Right lobe of liver (tissue), 6 donors: ENCODE results near the gene RGS16. TPM values are rescaled to one million over a fixed set of nuclear protein-coding genes. Genes with fewer than 3 reads are reported as not detected.

Experiments
- ATAC-seq, 4 donors: fragments of 200-7000 bp; cut with Tn5 transposase; one replicate each; pipeline ENCODE4 v1.9.1; 2020; ENCODE audit warnings: mild to moderate bottlenecking in 4 of 4, moderate library complexity in 4 of 4
- DNase-seq, 3 donors: peaks; one replicate each; pipeline ENCODE4 v3.0.0-alpha.2; 2020
- H3K27ac ChIP-seq, 3 donors: fragments of 200-600 bp; one replicate each; pipeline ENCODE4 v1.8.0; 2022
- H3K27me3 ChIP-seq, 2 donors: fragments of 200-600 bp; one replicate each; pipeline ENCODE4 v1.8.0; 2022
- H3K36me3 ChIP-seq, 4 donors: fragments of 200-600 bp; sonication (generic) in 1 of 4; one replicate each; pipeline versions ENCODE4 v1.5.1 to v1.8.0; 2017 to 2022; ENCODE audit warnings: control low read depth in 1 of 4
- H3K4me1 ChIP-seq, 4 donors: fragments of 200-600 bp; sonication (generic) in 1 of 4; one replicate each; pipeline versions ENCODE4 v1.5.1 to v1.8.0; 2017 to 2022; ENCODE audit warnings: control low read depth in 1 of 4
- H3K4me3 ChIP-seq, 3 donors: fragments of 200-600 bp; one replicate each; pipeline ENCODE4 v1.8.0; 2022
- H3K9me3 ChIP-seq, 4 donors: fragments of 200-600 bp; sonication (generic) in 1 of 4; one replicate each; pipeline versions ENCODE4 v1.5.1 to v1.8.0; 2017 to 2022; ENCODE audit warnings: control low read depth in 1 of 4
- POLR2A ChIP-seq: fragments of 450-650 bp; IDR thresholded peaks from one replicate; pipeline ENCODE4 v1.6.1; 2017; ENCODE audit warnings: antibody characterized with exemption, mild to moderate bottlenecking
- WGBS: methylation state at CpG from one replicate; pipeline ENCODE4 v1.1.6; 2018; ENCODE audit warnings: low coverage, low lambda C conversion rate; ENCODE audit not compliant: insufficient coverage; ENCODE audit errors: missing lambda C conversion rate; 5-methylcytosine and 5-hydroxymethylcytosine counted together
- intact Hi-C, 2 donors: fragments of 100-400 bp; cut with DNase I; formaldehyde crosslinking; loops; one replicate each; pipeline versions ENCODE4 v1.11.2 to v1.14.1; 2022
- total RNA-seq, 6 experiments: library from RNA; depleted of rRNA in 2 of 6; stranded (reverse); fragments of >200 nt in 2 of 6; fragmentation: NEBNext Ultra II Directional in 3 of 6; extraction: Animal tissue kit (Norgen Biotek cat#: 25700) in 3 of 6; gene quantifications; one replicate each; pipeline versions ENCODE4 v1.1.0 to v1.2.4, GENCODE V29; 2016 to 2023
- TF ChIP-seq, protein P1 (sequence below), 4 donors: fragments of 200-600 bp in 3 of 4; fragments of 450-650 bp in 1 of 4; IDR thresholded peaks; one replicate each; pipeline versions ENCODE4 v1.5.1 to v1.8.0; 2016 to 2022; ENCODE audit warnings: antibody characterized with exemption in 4 of 4, mild to moderate bottlenecking in 2 of 4
- donor health status: DM: no; HTN: yes; CAD: no.
- donor health status: DM: no; HTN: no; CAD: no.
- donor health status: DM: no; HTN: no; CAD: no.
- donor health status: DM: no; HTN: yes; CAD: no.
- donor health status: DM: no; HTN: yes; CAD: no.

Gene RGS16
- total RNA-seq, 6 experiments from 2014 or later, result 0.15 to 3.4 (median 0.99) TPM

- intact Hi-C loops, result no loop called here
- TF ChIP-seq, protein P1, sequence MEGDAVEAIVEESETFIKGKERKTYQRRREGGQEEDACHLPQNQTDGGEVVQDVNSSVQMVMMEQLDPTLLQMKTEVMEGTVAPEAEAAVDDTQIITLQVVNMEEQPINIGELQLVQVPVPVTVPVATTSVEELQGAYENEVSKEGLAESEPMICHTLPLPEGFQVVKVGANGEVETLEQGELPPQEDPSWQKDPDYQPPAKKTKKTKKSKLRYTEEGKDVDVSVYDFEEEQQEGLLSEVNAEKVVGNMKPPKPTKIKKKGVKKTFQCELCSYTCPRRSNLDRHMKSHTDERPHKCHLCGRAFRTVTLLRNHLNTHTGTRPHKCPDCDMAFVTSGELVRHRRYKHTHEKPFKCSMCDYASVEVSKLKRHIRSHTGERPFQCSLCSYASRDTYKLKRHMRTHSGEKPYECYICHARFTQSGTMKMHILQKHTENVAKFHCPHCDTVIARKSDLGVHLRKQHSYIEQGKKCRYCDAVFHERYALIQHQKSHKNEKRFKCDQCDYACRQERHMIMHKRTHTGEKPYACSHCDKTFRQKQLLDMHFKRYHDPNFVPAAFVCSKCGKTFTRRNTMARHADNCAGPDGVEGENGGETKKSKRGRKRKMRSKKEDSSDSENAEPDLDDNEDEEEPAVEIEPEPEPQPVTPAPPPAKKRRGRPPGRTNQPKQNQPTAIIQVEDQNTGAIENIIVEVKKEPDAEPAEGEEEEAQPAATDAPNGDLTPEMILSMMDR (IDR thresholded peaks at IDR 0.05), result no peak
- TF ChIP-seq POLR2A, result no peak
- Histone ChIP-seq H3K4me1 (no peaks in the 10 kb centered on the region), H3K27me3 (no peaks in the 10 kb centered on the region), H3K27ac (no peak overlapping the region), H3K36me3 (no peaks in the 10 kb centered on the region), H3K9me3 (no peaks in the 10 kb centered on the region), H3K4me3 (no peak overlapping the region)
- DNase-seq, result no peak
- 94% methylated on average over 5 of the region's 5 CpGs for WGBS
- ATAC-seq, result no peak
Measured at GRCh38 chr1:182567629-182568028, 36.6 kb downstream of the RGS16 start.

DNA sequence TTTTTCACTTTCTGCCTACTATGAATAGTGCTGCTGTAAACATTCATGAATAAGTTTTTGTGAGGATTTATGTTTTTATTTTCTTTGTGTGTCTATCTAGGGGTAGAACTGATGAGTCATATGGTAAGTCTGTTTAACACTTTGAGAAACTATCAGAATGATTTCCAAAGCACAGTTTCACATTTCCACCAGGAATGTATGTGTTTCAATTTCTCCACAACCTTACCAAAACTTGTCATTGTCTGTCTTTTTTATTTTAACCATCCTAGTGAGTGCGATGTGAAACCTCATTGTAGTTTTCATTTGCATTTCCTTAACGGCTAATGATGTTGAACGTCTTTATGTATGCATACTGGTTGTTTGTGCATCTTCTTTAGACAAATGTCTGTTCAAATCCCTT, 38.7 kb downstream of the RGS16 start:
- DNase-seq (no peak), ATAC-seq (no peak)
- intact Hi-C loops, result no loop called here
- TF ChIP-seq, protein P1 (IDR thresholded peaks at IDR 0.05), result no peak
- Histone ChIP-seq H3K36me3 (no peaks in the 10 kb centered on the region), H3K4me3 (no peak overlapping the region), H3K4me1 (no peaks in the 10 kb centered on the region), H3K27me3 (no peaks in the 10 kb centered on the region), H3K9me3 (no peaks in the 10 kb centered on the region), H3K27ac (no peak overlapping the region)
- 58% methylated on average over 3 of the region's 3 CpGs for WGBS

- WGBS, result 70% methylated on average over 2 of the region's 2 CpGs
- TF ChIP-seq, protein P1 (IDR thresholded peaks at IDR 0.05), result no peak
- no peak for TF ChIP-seq POLR2A
- H3K4me3 ChIP-seq, result no peak overlapping the region
- intact Hi-C loops, result no loop called here
- H3K27ac ChIP-seq, result no peak overlapping the region
- no peaks in the 10 kb centered on the region for H3K9me3 ChIP-seq
- no peaks in the 10 kb centered on the region for H3K27me3 ChIP-seq
- DNase-seq (no peak), ATAC-seq (no peak)
- no peaks in the 10 kb centered on the region for H3K36me3 ChIP-seq
- H3K4me1 ChIP-seq, result no peaks in the 10 kb centered on the region
Measured at GRCh38 chr1:182564406-182565004, 39.7 kb downstream of the RGS16 start.

DNA sequence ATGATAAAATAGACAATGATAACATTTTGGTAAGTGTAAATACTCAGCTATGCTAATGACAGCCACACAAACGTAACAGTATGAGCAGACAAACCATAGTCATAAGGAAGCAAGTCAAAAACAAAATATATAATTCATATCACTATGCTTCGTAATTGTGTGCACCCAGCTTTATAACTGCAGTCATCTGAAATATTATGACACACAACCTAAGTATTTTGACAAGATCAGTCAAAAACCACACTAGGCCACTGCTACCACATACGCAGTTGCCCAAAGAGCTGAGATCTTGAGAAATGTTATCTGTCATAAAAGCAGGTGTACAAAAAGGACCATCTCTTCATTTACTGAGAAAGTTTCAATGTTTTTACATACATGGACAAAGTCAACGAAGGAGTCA, 41.1 kb downstream of the RGS16 start:
- H3K36me3 ChIP-seq, result no peaks in the 10 kb centered on the region
- H3K27ac ChIP-seq, result no peak overlapping the region
- H3K4me3 ChIP-seq, result no peak overlapping the region
- TF ChIP-seq, protein P1 (IDR thresholded peaks at IDR 0.05), result no peak
- no peak for TF ChIP-seq POLR2A
- no peaks in the 10 kb centered on the region for H3K27me3 ChIP-seq
- DNase-seq (no peak), ATAC-seq (no peak)
- 90% methylated on average over 4 of the region's 4 CpGs for WGBS
- no peaks in the 10 kb centered on the region for H3K4me1 ChIP-seq
- no peaks in the 10 kb centered on the region for H3K9me3 ChIP-seq
- intact Hi-C loops, result no loop called here

DNA sequence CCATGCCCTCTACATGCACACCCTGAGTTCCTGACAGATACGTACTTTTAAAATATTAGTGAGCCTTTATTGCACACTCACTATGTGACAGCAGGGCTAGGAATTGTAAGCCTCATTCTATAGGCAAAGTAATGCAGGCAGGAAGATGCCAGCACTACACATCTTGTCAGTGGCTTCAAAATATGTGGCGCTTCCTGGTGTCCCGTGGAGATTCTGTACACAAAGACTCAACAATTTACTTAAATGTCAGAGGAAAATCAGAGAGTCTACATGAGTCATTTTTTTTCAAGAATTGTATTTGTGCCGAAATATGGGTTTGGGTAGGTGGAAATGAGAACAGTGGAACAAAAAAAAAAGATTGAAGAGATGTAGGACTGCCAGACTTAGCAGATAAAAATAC, 42.7 kb downstream of the RGS16 start:
- ATAC-seq (no peak), DNase-seq (no peak)
- H3K27me3 ChIP-seq, result no peaks in the 10 kb centered on the region
- no peaks in the 10 kb centered on the region for H3K36me3 ChIP-seq
- no peak overlapping the region for H3K27ac ChIP-seq
- intact Hi-C loops, result no loop called here
- no peak overlapping the region for H3K4me3 ChIP-seq
- WGBS, result 60% methylated on average over 4 of the region's 4 CpGs
- TF ChIP-seq POLR2A, result no peak
- TF ChIP-seq, protein P1 (IDR thresholded peaks at IDR 0.05), result no peak
- no peaks in the 10 kb centered on the region for H3K4me1 ChIP-seq
- H3K9me3 ChIP-seq, result no peaks in the 10 kb centered on the region
